GM19395 (cell line): Measurements from ENCODE around the gene TMTC2.
"Not testable (repeated sequence)": the region's sequence is repeated elsewhere in the genome, so short reads cannot be mapped to it uniquely, and the experiment has no call there.

ENCODE experiments used
- ATAC-seq: cut with Tn5 transposase; IDR thresholded peaks from one replicate; pipeline ENCODE4 v1.9.1; 2021; ENCODE audit warnings: mild to moderate bottlenecking, moderate library complexity; ENCODE audit not compliant: unreplicated experiment

TMTC2 gene

GRCh38 chr12:82781309-82781997 is 94.7 kb downstream of the TMTC2 start:
- no peak for ATAC-seq

GRCh38 chr12:82783435-82783834 is 96.7 kb downstream of the TMTC2 start:
- no peak for ATAC-seq

- ATAC-seq = no peak
Observed at GRCh38 chr12:82787016-82787415, 100.3 kb downstream of the TMTC2 start.

GRCh38 chr12:82788594-82788993 is 101.9 kb downstream of the TMTC2 start:
- ATAC-seq = no peak

GRCh38 chr12:82789674-82790073 is 103.0 kb downstream of the TMTC2 start:
- ATAC-seq = no peak

GRCh38 chr12:82793751-82794281 is 107.1 kb downstream of the TMTC2 start:
- ATAC-seq = no peak

GRCh38 chr12:82797480-82797879 is 110.8 kb downstream of the TMTC2 start:
- ATAC-seq = no peak

- no peak for ATAC-seq
Observed at GRCh38 chr12:82800185-82800584, 113.5 kb downstream of the TMTC2 start.

GRCh38 chr12:82801951-82802610 is 115.4 kb downstream of the TMTC2 start:
- no peak for ATAC-seq

- no peak for ATAC-seq
Observed at GRCh38 chr12:82803201-82803600, 116.5 kb downstream of the TMTC2 start.

GRCh38 chr12:82804601-82805000 is 117.9 kb downstream of the TMTC2 start:
- no peak for ATAC-seq

- not testable (repeated sequence) for ATAC-seq
Observed at GRCh38 chr12:82805004-82805403, 118.3 kb downstream of the TMTC2 start.

GRCh38 chr12:82805812-82806497 is 119.2 kb downstream of the TMTC2 start:
- no peak for ATAC-seq

GRCh38 chr12:82807132-82807737 is 120.5 kb downstream of the TMTC2 start:
- no peak for ATAC-seq

GRCh38 chr12:82810568-82810967 is 123.9 kb downstream of the TMTC2 start:
- no peak for ATAC-seq

GRCh38 chr12:82817368-82817767 is 130.7 kb downstream of the TMTC2 start:
- ATAC-seq = no peak

GRCh38 chr12:82818271-82819035 is 131.7 kb downstream of the TMTC2 start:
- ATAC-seq = no peak

- ATAC-seq = no peak
Observed at GRCh38 chr12:82826505-82826904, 139.8 kb downstream of the TMTC2 start.

GRCh38 chr12:82832096-82832495 is 145.4 kb downstream of the TMTC2 start:
- no peak for ATAC-seq

GRCh38 chr12:82832981-82833380 is 146.3 kb downstream of the TMTC2 start:
- ATAC-seq = no peak

GRCh38 chr12:82833481-82833880 is 146.8 kb downstream of the TMTC2 start:
- no peak for ATAC-seq
